AG10803 (cell line): ENCODE measurements around the gene ADCY9.

ENCODE experiments used
- DNase-seq: peaks from one replicate; pipeline ENCODE4 v3.0.0; 2010; ENCODE audit warnings: low read depth
- H3K4me3 ChIP-seq: 2 replicates; pipeline ENCODE4 v1.5.1; 2011; ENCODE audit warnings: mild to moderate bottlenecking, low read length, control low read depth
- TF ChIP-seq, protein P1 (sequence below): conservative IDR thresholded peaks from 2 replicates; pipeline ENCODE4 v1.5.1; 2011; ENCODE audit warnings: mild to moderate bottlenecking, low read length, control low read depth, inconsistent platforms

Gene ADCY9

DNA sequence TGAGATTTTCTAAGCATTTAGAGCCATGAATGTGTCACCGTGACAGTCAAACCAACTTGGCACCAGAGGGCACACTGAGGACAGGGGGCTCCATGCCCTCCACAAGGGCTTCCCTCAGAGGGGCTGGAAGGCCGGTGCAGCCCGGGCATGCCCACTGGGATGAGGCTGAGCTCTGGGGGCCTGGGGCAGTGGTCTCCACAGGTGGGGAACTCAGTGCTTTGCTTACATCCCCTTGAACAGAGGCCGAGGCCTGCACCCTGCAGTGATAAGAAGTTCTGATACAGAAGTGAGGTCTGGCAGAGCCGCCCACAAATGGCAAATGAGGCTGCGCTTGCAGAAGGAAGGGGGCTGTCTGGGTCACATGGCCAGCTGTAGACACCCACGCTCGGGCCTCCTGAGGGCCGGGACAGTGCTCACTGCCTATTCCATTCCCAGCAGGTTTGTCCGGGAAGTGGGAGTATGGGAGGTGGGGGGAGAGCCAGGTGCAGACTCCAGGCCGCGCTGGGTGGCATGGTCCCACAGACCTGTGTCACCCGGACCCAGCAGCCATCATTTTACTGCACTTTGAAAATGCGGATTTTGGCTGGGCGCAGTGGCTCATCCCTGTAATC is 118.9 kb downstream of the ADCY9 start:
- DNase-seq: no peak
- TF ChIP-seq, protein P1, sequence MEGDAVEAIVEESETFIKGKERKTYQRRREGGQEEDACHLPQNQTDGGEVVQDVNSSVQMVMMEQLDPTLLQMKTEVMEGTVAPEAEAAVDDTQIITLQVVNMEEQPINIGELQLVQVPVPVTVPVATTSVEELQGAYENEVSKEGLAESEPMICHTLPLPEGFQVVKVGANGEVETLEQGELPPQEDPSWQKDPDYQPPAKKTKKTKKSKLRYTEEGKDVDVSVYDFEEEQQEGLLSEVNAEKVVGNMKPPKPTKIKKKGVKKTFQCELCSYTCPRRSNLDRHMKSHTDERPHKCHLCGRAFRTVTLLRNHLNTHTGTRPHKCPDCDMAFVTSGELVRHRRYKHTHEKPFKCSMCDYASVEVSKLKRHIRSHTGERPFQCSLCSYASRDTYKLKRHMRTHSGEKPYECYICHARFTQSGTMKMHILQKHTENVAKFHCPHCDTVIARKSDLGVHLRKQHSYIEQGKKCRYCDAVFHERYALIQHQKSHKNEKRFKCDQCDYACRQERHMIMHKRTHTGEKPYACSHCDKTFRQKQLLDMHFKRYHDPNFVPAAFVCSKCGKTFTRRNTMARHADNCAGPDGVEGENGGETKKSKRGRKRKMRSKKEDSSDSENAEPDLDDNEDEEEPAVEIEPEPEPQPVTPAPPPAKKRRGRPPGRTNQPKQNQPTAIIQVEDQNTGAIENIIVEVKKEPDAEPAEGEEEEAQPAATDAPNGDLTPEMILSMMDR: no peak
- H3K4me3 ChIP-seq: no peak overlapping the region

DNA sequence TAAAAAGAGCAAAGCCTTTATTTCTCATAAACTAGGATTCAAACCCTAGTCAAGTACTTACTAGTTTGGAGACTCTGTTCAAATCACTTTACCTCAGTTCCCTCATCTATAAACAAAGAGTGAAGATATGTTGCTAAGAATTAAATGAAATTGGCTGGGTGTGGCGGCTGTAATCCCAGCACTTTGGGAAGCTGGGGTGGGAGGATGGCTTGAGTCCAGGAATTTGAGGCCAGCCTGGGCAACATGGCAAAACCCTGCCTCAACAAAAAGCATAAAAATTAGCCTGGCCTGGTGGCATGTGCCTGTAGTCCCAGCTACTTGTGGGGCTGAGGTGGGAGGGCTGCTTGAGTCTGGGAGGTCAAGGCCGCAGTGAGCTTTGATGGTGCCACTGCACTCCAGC is 121.2 kb downstream of the ADCY9 start:
- no peak for DNase-seq
- no peak overlapping the region for H3K4me3 ChIP-seq
- TF ChIP-seq, protein P1: no peak

DNA sequence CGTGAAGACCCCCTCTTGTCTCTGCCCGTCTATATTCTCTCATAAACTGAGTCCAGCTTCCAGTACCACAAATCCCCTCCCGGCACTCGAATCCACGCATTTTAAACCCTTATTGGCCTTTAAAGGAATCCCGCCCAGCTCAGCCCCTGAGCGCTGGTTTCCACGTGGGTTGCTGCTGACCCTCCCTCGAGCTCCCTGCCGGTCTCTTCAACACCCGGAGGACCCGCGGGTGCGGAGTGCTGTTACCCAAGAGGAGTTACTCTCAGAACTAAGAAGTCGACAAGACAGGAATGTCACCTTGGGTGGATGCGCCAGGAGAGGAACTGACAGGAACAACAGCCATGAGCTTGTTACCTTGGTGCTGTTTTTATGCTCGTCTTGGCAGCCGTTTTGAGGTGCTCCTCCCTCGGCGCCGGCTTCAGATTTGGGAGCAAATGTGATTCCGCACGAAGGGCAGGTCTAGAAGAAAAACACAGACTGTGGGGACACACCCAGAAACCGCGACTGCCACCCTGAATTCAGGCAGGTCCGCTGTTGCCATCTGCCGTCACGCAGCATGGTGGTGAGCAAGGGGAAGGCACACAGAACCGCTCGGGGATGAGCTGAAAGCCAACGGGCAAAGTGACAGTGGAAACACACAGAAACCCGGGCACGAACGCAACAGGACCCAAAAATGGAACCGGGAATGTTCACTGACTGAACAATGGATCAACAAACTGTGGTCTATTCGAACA is 123.0 kb downstream of the ADCY9 start:
- DNase-seq: no peak
- TF ChIP-seq, protein P1: no peak

DNA sequence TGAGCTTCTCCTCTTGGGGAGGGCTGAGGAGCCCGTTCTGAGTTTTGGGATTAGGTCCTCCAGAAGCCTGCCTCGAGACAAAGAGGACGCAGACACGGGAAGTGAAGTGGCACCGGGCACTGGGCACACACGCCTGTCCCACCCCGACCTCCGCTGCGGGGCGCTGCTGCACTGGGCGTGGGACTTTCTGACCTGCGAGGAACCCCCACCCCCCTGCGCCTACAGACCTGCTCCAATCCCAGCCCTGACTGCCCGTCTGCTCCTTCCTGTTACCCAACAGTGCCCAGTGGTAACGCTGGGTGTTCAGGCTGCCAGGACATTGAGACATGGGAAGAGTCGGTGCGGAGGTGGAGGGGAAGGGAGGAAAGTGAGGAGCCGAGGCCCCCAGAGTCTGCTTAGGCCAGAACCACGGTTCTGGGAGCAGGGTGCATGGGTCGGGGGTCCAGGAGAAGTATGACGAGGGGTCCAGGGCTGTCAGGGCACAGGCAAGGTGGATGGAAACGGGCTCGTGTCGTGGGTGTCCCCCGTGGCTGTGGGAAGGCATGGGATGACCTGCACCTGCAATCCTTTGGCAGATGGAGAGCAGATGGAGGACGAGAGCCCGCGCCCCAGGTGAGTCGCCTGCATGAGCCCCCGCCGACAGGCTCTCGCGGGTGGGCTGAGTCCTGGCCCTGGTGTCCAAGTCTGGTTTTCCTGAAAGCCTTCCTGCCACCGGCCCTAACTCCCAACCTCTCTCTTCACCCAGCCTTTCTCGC is 123.8 kb downstream of the ADCY9 start:
- TF ChIP-seq, protein P1: no peak
- DNase-seq: no peak
- H3K4me3 ChIP-seq: no peak overlapping the region

More for the DNA sequence above, 123.0 kb downstream of the ADCY9 start:
- no peak overlapping the region for H3K4me3 ChIP-seq

DNA sequence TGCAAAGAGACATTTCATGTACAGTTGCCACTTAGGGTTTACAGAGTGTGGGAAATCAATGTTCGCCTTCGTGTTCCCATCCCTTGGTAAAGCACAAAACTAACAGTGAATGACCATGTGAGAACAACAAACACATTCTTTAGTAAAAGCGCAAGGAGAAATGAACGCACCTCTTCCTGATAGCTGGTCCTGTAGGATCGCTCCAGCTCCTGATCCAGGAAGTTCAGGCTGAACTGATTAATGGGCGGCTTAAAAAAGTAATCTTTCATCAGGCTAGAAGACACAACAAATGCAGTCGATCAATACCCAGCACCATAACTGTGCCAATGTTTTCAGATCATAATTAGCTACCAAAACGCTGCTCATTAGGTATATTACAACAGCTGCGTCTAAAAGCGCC is 127.4 kb downstream of the ADCY9 start:
- H3K4me3 ChIP-seq: no peak overlapping the region
- TF ChIP-seq, protein P1: no peak
- no peak for DNase-seq

DNA sequence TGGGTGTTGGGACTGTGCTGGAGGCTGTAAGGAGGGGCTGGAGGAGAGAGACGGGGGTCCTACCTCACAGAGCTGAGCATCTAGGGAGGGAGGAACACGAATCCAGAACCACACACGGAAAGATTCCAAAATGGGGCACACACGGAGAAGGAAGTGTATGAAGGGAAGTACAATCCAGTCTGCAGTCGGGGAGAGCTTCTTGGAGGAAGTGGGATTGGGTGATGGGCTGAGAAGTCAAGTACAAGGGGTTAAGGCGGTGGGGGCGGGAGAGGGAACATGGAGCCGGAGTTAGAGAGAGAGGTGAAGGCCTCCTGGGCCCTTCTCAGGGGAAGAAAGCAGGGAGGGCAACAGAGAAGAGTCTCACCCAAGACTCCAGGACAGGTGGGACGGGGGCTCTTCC is 128.2 kb downstream of the ADCY9 start:
- DNase-seq: no peak
- no peak overlapping the region for H3K4me3 ChIP-seq
- TF ChIP-seq, protein P1: no peak
